ENCODE data around the gene C2orf80. TPM values are rescaled to one million over a fixed set of nuclear protein-coding genes. Genes with fewer than 3 reads are reported as not detected.

C2orf80 gene
- total and polyA plus RNA-seq, 2 experiments from 2014 or later: 0.92 TPM; not detected in 1

- peaks cover 18% of the 10 kb centered on the region for H3K4me1 Mint-ChIP-seq
- peak; percentile 44 for DNase-seq (ENCODE audit: low spot score)
- peaks cover 10% of the 10 kb centered on the region; the same call in 1 of the 2 replicates for H3K4me1 ChIP-seq (ENCODE audit: insufficient read depth)
- no peaks in the 10 kb centered on the region for H3K27me3 ChIP-seq (ENCODE audit: insufficient read depth)
- H3K4me3 ChIP-seq: no peak overlapping the region
- peak; percentile 33 for ATAC-seq
- no peak overlapping the region; the same call in 1 of the 2 replicates for H2AFZ ChIP-seq
- no peak overlapping the region for H3K27ac Mint-ChIP-seq
- H4K20me1 ChIP-seq (replicated peaks; ENCODE audit: insufficient read depth): no peaks in the 10 kb centered on the region
- H3K4me2 ChIP-seq: no peak overlapping the region
- no peaks in the 10 kb centered on the region for H3K36me3 ChIP-seq (ENCODE audit: insufficient read depth)
- H3F3A ChIP-seq (replicated peaks; ENCODE audit: low read depth): 0 out of 2 replicates have a peak, but pooled peaks cover 3% of the 10 kb centered on the region
- no peaks in the 10 kb centered on the region for H3K79me2 ChIP-seq (replicated peaks; ENCODE audit: insufficient read depth)
- H3K27ac ChIP-seq (ENCODE audit: low read depth): no peak overlapping the region
- TF ChIP-seq CREB1 (CRISPR knock-in tag; IDR thresholded peaks at IDR 0.05; ENCODE audit: low read depth): no peak
- no peak for TF ChIP-seq STAT1 (IDR thresholded peaks at IDR 0.05; ENCODE audit: unreplicated experiment)
- no peak for TF ChIP-seq EZH2phosphoT487 (IDR thresholded peaks at IDR 0.05; ENCODE audit: unreplicated experiment)
- peak in 1 of 2 experiments; percentile 34; a peak in 2 of 4 replicates for TF ChIP-seq CTCF (conservative IDR thresholded peaks at IDR 0.05; ENCODE audit: low read depth in 2 of 2)
- no peak for TF ChIP-seq REST (IDR thresholded peaks at IDR 0.05; ENCODE audit: unreplicated experiment)
- TF ChIP-seq ZNF462 (CRISPR knock-in tag; IDR thresholded peaks at IDR 0.05): no peak
- TF ChIP-seq EZH2 (IDR thresholded peaks at IDR 0.05; ENCODE audit: low read depth, unreplicated experiment): no peak
- no peak for TF ChIP-seq JUNB (IDR thresholded peaks at IDR 0.05; ENCODE audit: unreplicated experiment)
- TF ChIP-seq ZNF114 (CRISPR knock-in tag; IDR thresholded peaks at IDR 0.05): no peak
- peaks cover 5% of the 10 kb centered on the region for H3K27me3 Mint-ChIP-seq (ENCODE audit: insufficient read depth, low read depth, poor library complexity)
- no peaks in the 10 kb centered on the region for H3K36me3 Mint-ChIP-seq (ENCODE audit: low read depth)
- no peaks in the 10 kb centered on the region for H3K9me3 Mint-ChIP-seq
- no peaks in the 10 kb centered on the region for H3K9me2 ChIP-seq (ENCODE audit: insufficient read depth)
- no peak overlapping the region for H3K4me3 Mint-ChIP-seq
Observed at GRCh38 chr2:208179028-208179609, 10.7 kb downstream of the C2orf80 start.

All from GM23338 (cell line).